ENCODE results near the gene CLSTN2.

DNA sequence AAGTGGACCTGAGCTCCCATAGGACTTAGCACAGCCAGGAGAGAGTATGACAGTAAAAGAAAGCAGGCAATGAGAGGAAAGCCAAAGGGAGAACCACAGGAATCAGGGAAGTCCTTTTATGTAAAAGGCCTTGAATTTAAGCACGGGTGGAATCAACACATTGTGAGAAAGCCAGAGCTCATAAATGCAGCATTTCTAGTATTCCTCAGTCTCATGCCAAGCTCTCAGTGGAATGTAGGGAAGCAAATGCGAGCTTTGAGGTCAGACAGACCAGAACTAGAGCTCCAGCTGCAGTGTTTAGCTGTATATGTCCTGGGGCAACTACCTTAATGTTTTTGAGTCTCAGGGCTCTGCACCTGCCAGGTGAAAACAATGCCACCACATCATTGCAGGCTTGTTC is 610.8 kb downstream of the CLSTN2 start:
- TF ChIP-seq, protein P1, sequence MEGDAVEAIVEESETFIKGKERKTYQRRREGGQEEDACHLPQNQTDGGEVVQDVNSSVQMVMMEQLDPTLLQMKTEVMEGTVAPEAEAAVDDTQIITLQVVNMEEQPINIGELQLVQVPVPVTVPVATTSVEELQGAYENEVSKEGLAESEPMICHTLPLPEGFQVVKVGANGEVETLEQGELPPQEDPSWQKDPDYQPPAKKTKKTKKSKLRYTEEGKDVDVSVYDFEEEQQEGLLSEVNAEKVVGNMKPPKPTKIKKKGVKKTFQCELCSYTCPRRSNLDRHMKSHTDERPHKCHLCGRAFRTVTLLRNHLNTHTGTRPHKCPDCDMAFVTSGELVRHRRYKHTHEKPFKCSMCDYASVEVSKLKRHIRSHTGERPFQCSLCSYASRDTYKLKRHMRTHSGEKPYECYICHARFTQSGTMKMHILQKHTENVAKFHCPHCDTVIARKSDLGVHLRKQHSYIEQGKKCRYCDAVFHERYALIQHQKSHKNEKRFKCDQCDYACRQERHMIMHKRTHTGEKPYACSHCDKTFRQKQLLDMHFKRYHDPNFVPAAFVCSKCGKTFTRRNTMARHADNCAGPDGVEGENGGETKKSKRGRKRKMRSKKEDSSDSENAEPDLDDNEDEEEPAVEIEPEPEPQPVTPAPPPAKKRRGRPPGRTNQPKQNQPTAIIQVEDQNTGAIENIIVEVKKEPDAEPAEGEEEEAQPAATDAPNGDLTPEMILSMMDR (IDR thresholded peaks at IDR 0.05; ENCODE audit: insufficient read depth, low read depth, low read length), result no peak
- TF ChIP-seq EZH2 (IDR thresholded peaks at IDR 0.05; ENCODE audit: insufficient read depth, low read length), result no peak
